NCI-H460 (cell line): ENCODE data around the gene RB1. TPM values are rescaled to one million over a fixed set of nuclear protein-coding genes. Genes with fewer than 3 reads are reported as not detected.

Experiments used
- DNase-seq: peaks from one replicate; pipeline ENCODE4 v3.0.0-alpha.2; 2016; ENCODE audit warnings: low read depth; ENCODE audit errors: extremely low read depth
- small RNA-seq, 2 experiments: library from RNA; depleted of rRNA; stranded (forward); fragments of <200 nt; gene quantifications; one replicate each; pipeline ENCODE3, GENCODE V24; 2014
- total RNA-seq: library from RNA; depleted of rRNA; stranded (reverse); fragments of >200 nt; shearing (Covaris generic); gene quantifications from 2 replicates; pipeline ENCODE4 v1.2.3, GENCODE V29; 2014; rRNA removed

RB1 gene
- total RNA-seq, 1 experiment from 2014 or later: 31.7 TPM

GRCh38 chr13:48514793-48515192, 211.2 kb downstream of the RB1 start:
- DNase-seq: no peak

DNA sequence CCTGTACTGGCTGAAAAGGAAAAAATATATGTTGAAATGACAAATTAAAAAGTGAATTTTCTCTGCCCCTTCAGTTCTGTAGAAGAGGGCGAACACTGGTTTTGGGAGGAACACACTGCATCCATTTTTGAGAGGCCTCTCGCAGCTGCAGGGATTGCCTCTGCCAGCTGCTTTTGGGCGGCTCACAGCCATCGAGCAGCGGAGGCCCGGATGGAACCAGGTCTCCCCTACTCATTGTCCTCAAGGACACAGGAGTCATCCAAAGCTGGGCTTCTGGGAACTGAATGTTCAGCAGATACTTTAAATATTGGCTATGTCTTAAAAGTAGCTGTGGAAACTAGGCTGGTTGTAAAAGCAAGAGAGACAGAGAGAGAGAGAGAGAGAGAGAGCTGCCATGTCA, 212.2 kb downstream of the RB1 start:
- no peak for DNase-seq

- DNase-seq: no peak
Observed at GRCh38 chr13:48518083-48518482, 214.5 kb downstream of the RB1 start.

DNA sequence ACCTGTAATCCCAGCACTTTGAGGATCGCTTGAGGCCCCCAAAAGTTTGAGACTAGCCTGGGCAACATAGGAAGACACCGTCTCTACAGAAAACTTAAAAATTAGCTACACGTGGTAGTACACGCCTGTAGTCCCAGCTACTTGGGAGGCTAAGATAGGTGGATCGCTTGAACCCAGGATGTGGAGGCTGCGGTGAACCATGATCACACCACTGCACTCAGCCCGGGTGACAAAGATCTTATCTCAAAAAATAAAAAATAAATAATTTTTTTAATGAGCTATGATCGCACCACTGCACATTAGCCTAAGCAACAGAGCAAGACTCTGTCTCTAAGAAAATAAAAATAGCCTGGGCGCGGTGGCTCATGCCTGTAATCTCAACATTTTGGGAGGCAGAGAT, 222.7 kb downstream of the RB1 start:
- DNase-seq: no peak

- DNase-seq: no peak
Observed at GRCh38 chr13:48527955-48528354, 224.4 kb downstream of the RB1 start.

DNA sequence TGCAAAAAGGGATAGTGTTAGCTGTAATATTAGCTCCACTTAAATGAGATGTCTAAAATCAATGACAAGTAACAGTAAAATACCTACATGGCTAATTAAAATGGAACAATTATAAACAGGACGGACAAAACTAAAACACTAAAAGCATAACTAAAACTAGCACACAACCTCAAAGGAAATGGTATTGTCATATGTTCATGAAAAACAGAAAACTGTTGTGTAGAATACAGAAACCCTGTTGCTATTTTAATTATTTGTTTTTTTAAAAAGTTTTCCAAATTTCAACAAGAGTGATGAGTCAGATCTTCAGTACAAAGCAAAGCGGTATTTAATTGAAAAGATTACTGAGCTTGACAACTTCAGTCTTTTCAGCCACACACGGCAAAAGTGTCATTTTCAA, 225.2 kb downstream of the RB1 start:
- DNase-seq: no peak

DNA sequence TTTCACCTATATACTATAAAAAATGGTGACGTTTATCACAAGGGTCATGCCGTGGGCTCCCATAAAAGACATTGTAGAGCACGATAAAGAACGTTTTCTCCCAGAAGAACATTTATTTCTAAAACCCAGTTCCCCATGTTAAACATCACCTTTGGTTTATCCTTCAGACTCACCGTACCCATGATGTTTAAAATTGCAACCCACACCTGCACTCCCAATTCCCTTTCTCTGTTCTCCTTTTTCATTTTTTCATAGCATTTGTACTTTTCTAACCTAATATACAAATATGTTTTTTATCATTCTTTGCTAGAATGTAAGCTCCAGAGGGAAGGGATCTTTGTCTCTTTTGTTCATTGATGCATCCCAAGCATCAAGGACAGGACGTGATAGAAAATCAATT, 227.3 kb downstream of the RB1 start:
- no peak for DNase-seq

Small RNAs within 50 kb of the gene (small RNA-seq; reads per million reads assigned to genes)
- gene RF00017: 0 reads per million in 2 experiments

Other genes with a start within 250 kb of the RB1 start
- 20.6 and 24.1 TPM in 2 replicates for gene MED4, start 208.6 kb upstream of the RB1 start, total RNA-seq
- gene ITM2B, start 70.5 kb upstream of the RB1 start, total RNA-seq: 140 TPM in 2 replicates
- 2.1 and 3.2 TPM in 2 replicates for gene LPAR6, start 109.4 kb downstream of the RB1 start, total RNA-seq
- 0.87 and 1.8 TPM in 2 replicates for gene RCBTB2, start 229.3 kb downstream of the RB1 start, total RNA-seq